Calu3 (cell line): ENCODE measurements around the gene PARVG. TPM values are rescaled to one million over a fixed set of nuclear protein-coding genes. Genes with fewer than 3 reads are reported as not detected.

ENCODE experiments used
- BruUV-seq: library from RNA; stranded (reverse); fragments of 400-500 nt; replicated peaks from 2 replicates; lab custom pipeline; 2021; lab: Mats Ljungman, UMichigan
- CTCF ChIA-PET: fragments of 300-600 bp; sonication (Branson Sonifier 250); formaldehyde crosslinking; loops from one replicate; lab custom pipeline; 2022; ENCODE audit warnings: antibody characterized with exemption; lab: Charles Lee
- DNase-seq: peaks from one replicate; pipeline ENCODE4 v3.0.0; 2022
- H3K27ac Mint-ChIP-seq: one replicate; pipeline ENCODE4 v1.8.0; 2022; ENCODE audit warnings: mixed read lengths; ENCODE audit not compliant: unreplicated experiment
- H3K27me3 Mint-ChIP-seq: one replicate; pipeline ENCODE4 v1.8.0; 2022; ENCODE audit warnings: mixed read lengths; ENCODE audit not compliant: unreplicated experiment
- H3K36me3 Mint-ChIP-seq: one replicate; pipeline ENCODE4 v1.8.0; 2022; ENCODE audit warnings: mild to moderate bottlenecking, moderate library complexity, mixed read lengths; ENCODE audit not compliant: insufficient read depth, unreplicated experiment
- H3K4me1 Mint-ChIP-seq: one replicate; pipeline ENCODE4 v1.8.0; 2022; ENCODE audit warnings: mild to moderate bottlenecking, low read depth, mixed read lengths; ENCODE audit not compliant: unreplicated experiment
- H3K4me3 Mint-ChIP-seq: one replicate; pipeline ENCODE4 v1.8.0; 2022; ENCODE audit warnings: mild to moderate bottlenecking, low read depth, moderate library complexity, mixed read lengths; ENCODE audit not compliant: unreplicated experiment
- H3K9me3 Mint-ChIP-seq: one replicate; pipeline ENCODE4 v1.8.0; 2022; ENCODE audit warnings: low read depth, mixed read lengths; ENCODE audit not compliant: unreplicated experiment
- intact Hi-C: fragments of 100-400 bp; cut with micrococcal nuclease; formaldehyde crosslinking; loops from one replicate; pipeline ENCODE4 v1.10.0; 2022; ENCODE audit not compliant: unreplicated experiment
- total RNA-seq: library from RNA; stranded (reverse); gene quantifications from 2 replicates; pipeline ENCODE4 v1.2.3, GENCODE V29; 2022
- TF ChIP-seq, protein P1 (sequence below): fragments of 200-600 bp; IDR thresholded peaks from one replicate; pipeline ENCODE4 v1.8.0; 2022; ENCODE audit warnings: antibody characterized with exemption; ENCODE audit not compliant: unreplicated experiment

Gene PARVG
- total RNA-seq, 1 experiment from 2014 or later = not detected

DNA sequence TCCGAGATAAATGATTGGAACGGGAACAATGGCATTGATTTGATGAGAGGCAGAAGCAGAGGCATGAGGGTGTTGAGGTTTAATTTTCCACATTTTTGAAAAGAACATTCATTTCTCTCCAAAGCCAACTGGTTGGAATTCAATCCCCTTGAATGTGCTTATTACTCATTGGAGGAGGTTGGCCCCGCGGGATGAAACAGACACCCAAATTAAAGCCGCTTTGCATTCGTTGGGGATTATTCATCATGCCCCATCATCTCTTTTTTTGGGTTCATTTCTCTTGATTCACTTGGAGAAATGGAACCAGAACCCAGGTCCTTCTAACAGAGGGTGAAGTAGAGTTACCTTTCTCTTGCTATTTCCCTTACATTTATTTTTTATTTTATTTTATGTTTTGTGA, 47.6 kb upstream of the PARVG start:
- Mint-ChIP-seq H3K27ac (no peak overlapping the region), H3K4me1 (peaks cover 8% of the 10 kb centered on the region), H3K27me3 (no peaks in the 10 kb centered on the region), H3K9me3 (peaks cover 2% of the 10 kb centered on the region), H3K36me3 (no peaks in the 10 kb centered on the region), H3K4me3 (no peak overlapping the region)
- intact Hi-C loops = no loop called here
- BruUV-seq = no TSS peak
- CTCF ChIA-PET = no interaction called here
- TF ChIP-seq, protein P1, sequence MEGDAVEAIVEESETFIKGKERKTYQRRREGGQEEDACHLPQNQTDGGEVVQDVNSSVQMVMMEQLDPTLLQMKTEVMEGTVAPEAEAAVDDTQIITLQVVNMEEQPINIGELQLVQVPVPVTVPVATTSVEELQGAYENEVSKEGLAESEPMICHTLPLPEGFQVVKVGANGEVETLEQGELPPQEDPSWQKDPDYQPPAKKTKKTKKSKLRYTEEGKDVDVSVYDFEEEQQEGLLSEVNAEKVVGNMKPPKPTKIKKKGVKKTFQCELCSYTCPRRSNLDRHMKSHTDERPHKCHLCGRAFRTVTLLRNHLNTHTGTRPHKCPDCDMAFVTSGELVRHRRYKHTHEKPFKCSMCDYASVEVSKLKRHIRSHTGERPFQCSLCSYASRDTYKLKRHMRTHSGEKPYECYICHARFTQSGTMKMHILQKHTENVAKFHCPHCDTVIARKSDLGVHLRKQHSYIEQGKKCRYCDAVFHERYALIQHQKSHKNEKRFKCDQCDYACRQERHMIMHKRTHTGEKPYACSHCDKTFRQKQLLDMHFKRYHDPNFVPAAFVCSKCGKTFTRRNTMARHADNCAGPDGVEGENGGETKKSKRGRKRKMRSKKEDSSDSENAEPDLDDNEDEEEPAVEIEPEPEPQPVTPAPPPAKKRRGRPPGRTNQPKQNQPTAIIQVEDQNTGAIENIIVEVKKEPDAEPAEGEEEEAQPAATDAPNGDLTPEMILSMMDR = no peak
- DNase-seq = no peak

DNA sequence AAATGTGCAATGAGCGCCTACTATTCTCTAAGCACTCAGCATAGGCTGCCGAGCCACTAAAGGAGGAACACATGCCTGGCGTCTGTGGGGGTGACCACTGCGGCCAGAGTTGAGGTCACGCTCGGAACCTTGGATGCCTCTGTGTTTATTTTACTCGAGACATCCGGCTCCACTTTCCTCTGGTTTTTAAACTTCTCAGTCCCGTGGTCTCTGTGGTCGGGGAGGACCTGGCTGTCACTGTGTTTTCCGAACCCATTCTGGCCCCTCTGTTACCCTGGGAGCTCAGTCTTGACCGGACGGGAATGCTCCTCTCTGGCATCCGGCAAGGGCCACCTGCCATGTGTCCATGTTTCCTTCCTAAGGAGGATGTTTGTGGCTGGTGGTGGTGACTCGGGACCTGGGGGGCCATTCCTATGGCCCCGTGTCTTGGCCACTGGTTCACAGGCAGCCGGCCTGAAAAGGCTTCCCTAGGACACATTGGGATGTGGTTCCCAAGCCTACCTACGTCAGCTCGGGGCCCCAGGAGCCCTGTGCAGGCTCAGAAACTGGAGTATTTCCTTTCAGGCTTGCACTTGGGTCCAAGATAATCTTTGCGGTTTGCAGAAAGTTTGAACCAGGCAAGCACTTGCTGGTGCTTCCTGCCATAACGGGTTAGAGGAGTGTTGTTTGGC, 46.7 kb upstream of the PARVG start:
- CTCF ChIA-PET = no interaction called here

DNA sequence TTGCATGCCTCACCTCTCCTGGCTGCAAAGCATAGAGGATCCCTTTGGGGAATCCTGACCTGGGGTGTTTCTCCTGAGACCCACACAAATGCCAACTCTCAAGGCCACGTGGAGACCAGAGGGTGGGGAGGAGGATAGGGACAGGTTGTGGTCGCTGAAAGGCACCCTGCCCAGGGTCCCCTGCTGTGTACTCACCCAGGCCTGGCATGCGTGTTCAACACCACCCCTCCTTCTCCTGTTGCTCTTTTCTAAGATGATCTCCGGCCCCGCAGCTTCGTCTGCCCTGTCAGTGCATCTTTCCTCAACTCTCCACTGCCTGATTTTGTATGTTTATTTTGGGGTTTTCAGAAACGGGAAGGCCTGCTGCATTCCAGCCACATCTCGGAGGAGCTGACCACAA, 44.6 kb upstream of the PARVG start:
- Mint-ChIP-seq H3K4me3 (no peak overlapping the region), H3K36me3 (no peaks in the 10 kb centered on the region), H3K9me3 (peaks cover 2% of the 10 kb centered on the region), H3K4me1 (peaks cover 8% of the 10 kb centered on the region), H3K27ac (no peak overlapping the region), H3K27me3 (no peaks in the 10 kb centered on the region)
- DNase-seq = no peak
- intact Hi-C loops = no loop called here
- no TSS peak for BruUV-seq
- TF ChIP-seq, protein P1 = no peak
- CTCF ChIA-PET = interaction anchor here (0.6 kb wide), 1 partner anchor 1172 kb away, joined by 4 read pairs; no protein-coding TSS in a partner anchor

More for the DNA sequence above, 46.7 kb upstream of the PARVG start:
- Mint-ChIP-seq H3K4me3 (no peak overlapping the region), H3K36me3 (no peaks in the 10 kb centered on the region), H3K27ac (no peak overlapping the region), H3K27me3 (no peaks in the 10 kb centered on the region), H3K9me3 (peaks cover 2% of the 10 kb centered on the region), H3K4me1 (peaks cover 8% of the 10 kb centered on the region)
- no TSS peak for BruUV-seq
- TF ChIP-seq, protein P1 = no peak
- intact Hi-C loops = no loop called here
- no peak for DNase-seq

DNA sequence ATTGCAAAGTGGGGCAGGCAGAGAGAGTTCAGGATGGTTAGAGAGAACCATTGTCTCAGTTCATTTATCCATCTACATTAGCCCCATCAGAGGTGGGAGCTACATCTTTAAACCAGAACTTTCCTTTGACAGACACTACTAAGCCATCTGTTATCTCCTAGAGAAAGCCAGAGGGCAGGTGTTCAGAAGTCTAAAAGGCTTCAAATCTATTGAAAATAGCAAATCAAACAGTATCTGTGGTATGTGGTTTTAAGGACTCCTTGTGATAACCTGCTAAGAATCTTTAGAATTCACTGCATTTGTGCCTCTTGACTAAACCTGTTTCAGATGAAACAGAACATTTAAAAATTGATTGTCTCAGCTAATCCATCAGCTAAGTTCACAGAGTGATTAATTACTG, 43.9 kb upstream of the PARVG start:
- intact Hi-C loops = no loop called here
- no peaks in the 10 kb centered on the region for H3K27me3 Mint-ChIP-seq
- H3K9me3 Mint-ChIP-seq = peaks cover 2% of the 10 kb centered on the region
- H3K4me1 Mint-ChIP-seq = peaks cover 8% of the 10 kb centered on the region
- no TSS peak for BruUV-seq
- no peak overlapping the region for H3K27ac Mint-ChIP-seq
- TF ChIP-seq, protein P1 = no peak
- H3K4me3 Mint-ChIP-seq = no peak overlapping the region
- CTCF ChIA-PET = interaction anchor here (0.6 kb wide), 1 partner anchor 1173 kb away, joined by 4 read pairs; no protein-coding TSS in a partner anchor
- no peaks in the 10 kb centered on the region for H3K36me3 Mint-ChIP-seq
- no peak for DNase-seq
